ENCODE results near the gene SDR42E2. TPM values are rescaled to one million over a fixed set of nuclear protein-coding genes. Genes with fewer than 3 reads are reported as not detected.
"Not testable (repeated sequence)": the region's sequence is repeated elsewhere in the genome, so short reads cannot be mapped to it uniquely, and the experiment has no call there.

Gene SDR42E2
- total RNA-seq, 4 donors from 2014 or later, result not detected

- Histone ChIP-seq H3K27me3 (no peaks in the 10 kb centered on the region), H3K27ac (replicated peaks in 1 of 4) (no peak overlapping the region), H3K9me3 (no peaks in the 10 kb centered on the region), H3K4me1 (peaks cover 24 to 68% (median 50%) of the 10 kb centered on the region in 4 donors), H3K4me3 (no peak overlapping the region), H3K36me3 (peaks cover 0 to 34% (median 15%) of the 10 kb centered on the region in 4 donors)
- TF ChIP-seq CTCF (IDR thresholded peaks at IDR 0.05) (no peak), POLR2AphosphoS5 (IDR thresholded peaks at IDR 0.05) (no peak), EP300 (IDR thresholded peaks at IDR 0.05) (no peak), POLR2A (IDR thresholded peaks at IDR 0.05; ENCODE audit: low read depth) (no peak)
- DNase-seq (ENCODE audit: extremely low spot score), result no peak
- intact Hi-C loops (cut with DNase I), result no loop called here
- WGBS, result 82% methylated on average over 3 of the region's 3 CpGs
Observed at GRCh38 chr16:22214889-22215288, 52.6 kb downstream of the SDR42E2 start.

- no peaks in the 10 kb centered on the region for H3K9me3 ChIP-seq
- TF ChIP-seq EP300 (IDR thresholded peaks at IDR 0.05) (no peak), POLR2AphosphoS5 (IDR thresholded peaks at IDR 0.05) (no peak), POLR2A (IDR thresholded peaks at IDR 0.05; ENCODE audit: low read depth) (no peak), CTCF (IDR thresholded peaks at IDR 0.05) (no peak)
- no peak overlapping the region for H3K27ac ChIP-seq (replicated peaks in 1 of 4)
- intact Hi-C loops (cut with DNase I), result no loop called here
- H3K27me3 ChIP-seq, result no peaks in the 10 kb centered on the region
- H3K4me3 ChIP-seq, result no peak overlapping the region
- peaks cover 0 to 38% (median 15%) of the 10 kb centered on the region in 4 donors for H3K36me3 ChIP-seq
- WGBS, result 87% methylated on average over 9 of the region's 9 CpGs
- peaks cover 27 to 62% (median 47%) of the 10 kb centered on the region in 4 donors for H3K4me1 ChIP-seq
- DNase-seq (ENCODE audit: extremely low spot score), result no peak
Observed at GRCh38 chr16:22216191-22216831, 54.0 kb downstream of the SDR42E2 start.

- DNase-seq (ENCODE audit: extremely low spot score); intact Hi-C loops (cut with DNase I); H3K9me3 ChIP-seq; H3K4me3 ChIP-seq; H3K27me3 ChIP-seq; H3K27ac ChIP-seq (replicated peaks in 1 of 4): not testable (repeated sequence)
- 77% methylated on average over 7 of the region's 7 CpGs for WGBS
- Histone ChIP-seq H3K4me1 (peaks cover 27 to 57% (median 42%) of the 10 kb centered on the region in 4 donors), H3K36me3 (peaks cover 0 to 38% (median 15%) of the 10 kb centered on the region in 4 donors)
Observed at GRCh38 chr16:22216832-22217225, 54.5 kb downstream of the SDR42E2 start.

- Histone ChIP-seq H3K36me3 (peaks cover 0 to 26% (median 12%) of the 10 kb centered on the region in 4 donors), H3K4me1 (peaks cover 26 to 44% (median 31%) of the 10 kb centered on the region in 4 donors), H3K27ac (replicated peaks in 1 of 4) (peak overlapping the region in 3 of 4 donors; percentile 5 to 40 (median 9)), H3K27me3 (no peaks in the 10 kb centered on the region), H3K4me3 (no peak overlapping the region), H3K9me3 (no peaks in the 10 kb centered on the region)
- intact Hi-C loops (cut with DNase I), result no loop called here
- TF ChIP-seq CTCF (IDR thresholded peaks at IDR 0.05) (no peak), POLR2AphosphoS5 (IDR thresholded peaks at IDR 0.05) (no peak), POLR2A (IDR thresholded peaks at IDR 0.05; ENCODE audit: low read depth) (no peak)
- 88% methylated on average over 4 of the region's 18 CpGs for WGBS
- no peak for DNase-seq (ENCODE audit: extremely low spot score)
Observed at GRCh38 chr16:22217890-22218730, 55.8 kb downstream of the SDR42E2 start.

- intact Hi-C loops (cut with DNase I), result no loop called here
- peaks cover 19 to 30% (median 25%) of the 10 kb centered on the region in 4 donors for H3K4me1 ChIP-seq
Observed at GRCh38 chr16:22219389-22220068, 57.2 kb downstream of the SDR42E2 start.

More at GRCh38 chr16:22219389-22220068, 57.2 kb downstream of the SDR42E2 start:
- Histone ChIP-seq H3K9me3 (no peaks in the 10 kb centered on the region), H3K27me3 (no peaks in the 10 kb centered on the region), H3K27ac (replicated peaks in 1 of 4) (peak overlapping the region in 1 of 4 donors; percentile 31), H3K36me3 (peaks cover 0 to 18% (median 7%) of the 10 kb centered on the region in 4 donors), H3K4me3 (no peak overlapping the region)
- WGBS, result 96% methylated on average over 3 of the region's 3 CpGs
- DNase-seq (ENCODE audit: extremely low spot score), result no peak
- no peak for TF ChIP-seq CTCF (IDR thresholded peaks at IDR 0.05)
- TF ChIP-seq POLR2AphosphoS5 (IDR thresholded peaks at IDR 0.05), result no peak
- no peak for TF ChIP-seq EP300 (IDR thresholded peaks at IDR 0.05)
- TF ChIP-seq POLR2A (IDR thresholded peaks at IDR 0.05; ENCODE audit: low read depth), result no peak

Measured in esophagus muscularis mucosa (tissue), 4 donors.